DND-41 (cell line): ENCODE data around the gene LHPP.

Experiments
- ATAC-seq: fragments of 200-7000 bp; cut with Tn5 transposase; 3 replicates; pipeline ENCODE4 v1.9.1; 2021; ENCODE audit warnings: low read depth; ENCODE audit not compliant: insufficient read depth
- DNase-seq: peaks from one replicate; pipeline ENCODE4 v3.0.0-alpha.2; 2020
- H2AFZ ChIP-seq: 2 replicates; pipeline ENCODE4 v1.6.0; 2012; ENCODE audit warnings: low read depth, low read length
- H3K27ac ChIP-seq: 2 replicates; pipeline ENCODE4 v1.5.1; 2012; ENCODE audit warnings: low read length, inconsistent platforms
- H3K27me3 ChIP-seq: fragments of 200-600 bp; sonication (generic); 2 replicates; pipeline ENCODE4 v1.6.0; 2012; ENCODE audit warnings: low read length, mild to moderate bottlenecking, inconsistent platforms; ENCODE audit not compliant: insufficient read depth, poor library complexity
- H3K36me3 ChIP-seq: 2 replicates; pipeline ENCODE4 v1.5.1; 2012; ENCODE audit warnings: low read length, inconsistent platforms; ENCODE audit not compliant: insufficient read depth
- H3K4me1 ChIP-seq: 2 replicates; pipeline ENCODE4 v1.5.1; 2012; ENCODE audit warnings: mild to moderate bottlenecking, low read length; ENCODE audit not compliant: insufficient read depth
- H3K4me2 ChIP-seq: 2 replicates; pipeline ENCODE4 v1.6.0; 2012; ENCODE audit warnings: mild to moderate bottlenecking, moderate library complexity, low read length, inconsistent platforms; ENCODE audit not compliant: insufficient read depth
- H3K4me3 ChIP-seq, 2 experiments: fragments of 200-600 bp in 1 of 2; shearing (Covaris generic) in 1 of 2; 2 replicates each; pipeline ENCODE4 v1.5.1; 2012 to 2016; ENCODE audit warnings: inconsistent platforms in 2 of 2, low read length in 2 of 2, mild to moderate bottlenecking in 2 of 2, low read depth in 1 of 2, moderate library complexity in 1 of 2
- H3K79me2 ChIP-seq: 2 replicates; pipeline ENCODE4 v1.6.0; 2012; ENCODE audit warnings: low read length, inconsistent platforms; ENCODE audit not compliant: insufficient read depth
- H3K9ac ChIP-seq: 2 replicates; pipeline ENCODE4 v1.6.0; 2012; ENCODE audit warnings: low read depth, mild to moderate bottlenecking, inconsistent platforms, low read length, moderate library complexity
- H3K9me3 ChIP-seq: 2 replicates; pipeline ENCODE4 v1.5.1; 2012; ENCODE audit warnings: low read length, moderate library complexity, mild to moderate bottlenecking, inconsistent platforms; ENCODE audit not compliant: insufficient read depth, severe bottlenecking
- H4K20me1 ChIP-seq: 2 replicates; pipeline ENCODE4 v1.6.0; 2012; ENCODE audit warnings: low read length; ENCODE audit not compliant: insufficient read depth
- CTCF ChIP-seq: IDR thresholded peaks from 2 replicates; pipeline ENCODE4 v1.5.1; 2012; ENCODE audit warnings: borderline replicate concordance, low read length, moderate library complexity, mild to moderate bottlenecking; ENCODE audit not compliant: poor library complexity, severe bottlenecking; ENCODE audit errors: extremely low read depth
- EZH2 ChIP-seq: IDR thresholded peaks from 3 replicates; pipeline ENCODE4 v1.6.1; 2012; ENCODE audit warnings: borderline replicate concordance, low read depth, mild to moderate bottlenecking, moderate library complexity, low read length, inconsistent platforms; ENCODE audit not compliant: severe bottlenecking

Gene LHPP

DNA sequence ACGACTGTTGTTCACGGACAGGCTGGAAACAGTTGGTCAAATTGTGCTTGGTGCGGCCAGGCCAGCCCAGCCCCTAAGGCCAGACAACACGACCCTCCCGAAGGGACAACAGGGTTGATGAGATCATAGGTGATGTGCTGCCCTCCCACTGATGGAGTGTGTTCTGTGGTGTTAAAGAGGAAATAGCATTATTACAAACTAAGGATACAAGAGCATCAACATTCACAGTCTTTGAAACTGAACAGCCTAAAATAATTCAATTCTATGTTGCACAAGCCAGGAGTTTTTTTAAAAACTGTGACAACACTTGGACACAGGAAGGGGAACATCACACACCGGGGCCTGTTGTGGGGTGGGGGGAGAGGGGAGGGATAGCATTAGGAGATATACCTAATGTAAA, 194.9 kb downstream of the LHPP start:
- H3K9me3 ChIP-seq, result no peaks in the 10 kb centered on the region
- H3K4me1 ChIP-seq, result peaks cover 97% of the 10 kb centered on the region
- H3K27me3 ChIP-seq, result no peaks in the 10 kb centered on the region
- peak overlapping the region; percentile 99 for H3K27ac ChIP-seq
- no peak overlapping the region for H3K9ac ChIP-seq
- peaks cover 80% of the 10 kb centered on the region for H3K36me3 ChIP-seq
- no peak for DNase-seq
- no peak overlapping the region for H3K4me2 ChIP-seq
- H3K79me2 ChIP-seq, result peaks cover 97% of the 10 kb centered on the region
- no peak for TF ChIP-seq EZH2
- TF ChIP-seq CTCF, result no peak
- no peak overlapping the region for H3K4me3 ChIP-seq
- no peak for ATAC-seq
- H4K20me1 ChIP-seq, result peaks cover 39% of the 10 kb centered on the region
- no peak overlapping the region for H2AFZ ChIP-seq

DNA sequence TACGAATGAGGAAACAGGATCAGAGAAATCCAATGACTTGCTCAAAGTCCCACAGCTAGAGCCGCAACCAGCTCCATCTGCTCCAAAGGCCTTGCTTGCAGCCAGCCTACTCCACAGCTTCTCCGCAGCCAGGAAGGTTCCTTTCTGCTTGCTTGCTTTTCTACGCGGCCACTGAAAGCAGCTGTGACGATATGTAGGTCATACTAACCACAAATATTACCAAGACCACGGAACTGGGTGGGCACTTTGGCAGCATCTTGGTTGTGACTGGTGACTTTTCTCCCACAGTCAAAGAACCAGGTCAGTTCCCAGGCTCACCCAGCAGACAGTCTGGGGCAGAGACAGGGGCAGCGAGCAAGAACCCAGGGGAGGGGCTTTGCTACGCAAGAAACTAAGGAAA, 196.2 kb downstream of the LHPP start:
- peak; percentile 74 for ATAC-seq
- H3K36me3 ChIP-seq, result peaks cover 78% of the 10 kb centered on the region
- H3K27me3 ChIP-seq, result no peaks in the 10 kb centered on the region
- H3K4me3 ChIP-seq, result no peak overlapping the region
- TF ChIP-seq EZH2 (no peak), CTCF (no peak)
- H3K4me2 ChIP-seq, result 0 out of 2 replicates have a peak overlapping the region, but pooled peaks have one; percentile 8
- peaks cover 96% of the 10 kb centered on the region for H3K4me1 ChIP-seq
- H3K9me3 ChIP-seq, result no peaks in the 10 kb centered on the region
- peak; percentile 84 for DNase-seq
- H4K20me1 ChIP-seq, result peaks cover 48% of the 10 kb centered on the region
- H3K79me2 ChIP-seq, result peaks cover 97% of the 10 kb centered on the region
- H3K9ac ChIP-seq, result peak overlapping the region; percentile 37
- peak overlapping the region; percentile 84 for H3K27ac ChIP-seq
- H2AFZ ChIP-seq, result no peak overlapping the region

DNA sequence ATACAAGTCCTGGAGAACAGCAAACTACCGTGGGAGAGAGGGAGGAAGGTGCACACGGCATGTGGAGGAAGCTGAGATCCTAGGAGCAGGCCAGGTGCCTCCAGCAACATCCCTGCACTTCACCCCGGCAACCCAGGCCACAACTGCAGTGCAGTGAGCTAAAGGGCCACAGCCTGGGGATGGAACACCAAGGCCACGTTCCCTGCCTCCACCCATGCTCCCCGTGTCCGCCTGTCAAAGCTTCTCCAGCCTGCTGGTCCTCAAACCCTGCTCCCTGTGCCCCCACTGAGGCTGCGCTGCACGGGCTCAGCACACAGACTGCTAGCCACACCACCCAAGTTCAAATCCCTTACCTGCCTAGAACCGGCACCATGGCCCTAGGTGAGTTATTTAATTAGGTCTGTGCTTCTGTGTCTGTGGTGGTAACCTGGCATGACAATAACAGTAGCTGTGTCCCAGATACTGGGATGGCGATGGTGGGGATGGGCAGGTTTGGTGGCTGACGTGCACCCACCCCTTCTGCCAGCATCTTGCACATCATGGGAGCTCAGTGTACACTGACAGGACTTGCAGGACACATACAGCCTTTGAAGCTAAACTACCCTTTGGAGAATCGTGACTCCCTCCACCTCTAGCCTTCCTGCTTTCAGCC, 197.1 kb downstream of the LHPP start:
- Histone ChIP-seq H3K4me1 (peaks cover 91% of the 10 kb centered on the region), H3K9me3 (no peaks in the 10 kb centered on the region), H3K4me3 (no peak overlapping the region), H3K27me3 (no peaks in the 10 kb centered on the region), H2AFZ (no peak overlapping the region), H3K9ac (peak overlapping the region; percentile 37), H4K20me1 (peaks cover 54% of the 10 kb centered on the region), H3K4me2 (peak overlapping the region; percentile 14; the same call in 1 of the 2 replicates), H3K79me2 (peaks cover 97% of the 10 kb centered on the region), H3K36me3 (peaks cover 79% of the 10 kb centered on the region), H3K27ac (peak overlapping the region; percentile 84)
- TF ChIP-seq CTCF, result no peak
- no peak for TF ChIP-seq EZH2
- DNase-seq (no peak), ATAC-seq (no peak)
